PFSK-1 (cell line): Measurements from ENCODE around the gene TRAF3IP3.

Experiments used
- SIN3A ChIP-seq: IDR thresholded peaks from 2 replicates; pipeline ENCODE4 v1.6.1; 2012; ENCODE audit warnings: mild to moderate bottlenecking, low read length, moderate library complexity, borderline replicate concordance; ENCODE audit not compliant: insufficient read depth
- TF ChIP-seq, protein P1 (sequence below), 2 experiments: IDR thresholded peaks; 2 replicates each; pipeline versions ENCODE4 v1.6.1 to v1.8.0; 2011 to 2012; ENCODE audit warnings: low read depth in 2 of 2, low read length in 2 of 2, control low read depth in 1 of 2, inconsistent platforms in 1 of 2, mild to moderate bottlenecking in 1 of 2, moderate library complexity in 1 of 2; ENCODE audit not compliant: insufficient read depth in 1 of 2

- no peak for TF ChIP-seq SIN3A
- TF ChIP-seq, protein P1, sequence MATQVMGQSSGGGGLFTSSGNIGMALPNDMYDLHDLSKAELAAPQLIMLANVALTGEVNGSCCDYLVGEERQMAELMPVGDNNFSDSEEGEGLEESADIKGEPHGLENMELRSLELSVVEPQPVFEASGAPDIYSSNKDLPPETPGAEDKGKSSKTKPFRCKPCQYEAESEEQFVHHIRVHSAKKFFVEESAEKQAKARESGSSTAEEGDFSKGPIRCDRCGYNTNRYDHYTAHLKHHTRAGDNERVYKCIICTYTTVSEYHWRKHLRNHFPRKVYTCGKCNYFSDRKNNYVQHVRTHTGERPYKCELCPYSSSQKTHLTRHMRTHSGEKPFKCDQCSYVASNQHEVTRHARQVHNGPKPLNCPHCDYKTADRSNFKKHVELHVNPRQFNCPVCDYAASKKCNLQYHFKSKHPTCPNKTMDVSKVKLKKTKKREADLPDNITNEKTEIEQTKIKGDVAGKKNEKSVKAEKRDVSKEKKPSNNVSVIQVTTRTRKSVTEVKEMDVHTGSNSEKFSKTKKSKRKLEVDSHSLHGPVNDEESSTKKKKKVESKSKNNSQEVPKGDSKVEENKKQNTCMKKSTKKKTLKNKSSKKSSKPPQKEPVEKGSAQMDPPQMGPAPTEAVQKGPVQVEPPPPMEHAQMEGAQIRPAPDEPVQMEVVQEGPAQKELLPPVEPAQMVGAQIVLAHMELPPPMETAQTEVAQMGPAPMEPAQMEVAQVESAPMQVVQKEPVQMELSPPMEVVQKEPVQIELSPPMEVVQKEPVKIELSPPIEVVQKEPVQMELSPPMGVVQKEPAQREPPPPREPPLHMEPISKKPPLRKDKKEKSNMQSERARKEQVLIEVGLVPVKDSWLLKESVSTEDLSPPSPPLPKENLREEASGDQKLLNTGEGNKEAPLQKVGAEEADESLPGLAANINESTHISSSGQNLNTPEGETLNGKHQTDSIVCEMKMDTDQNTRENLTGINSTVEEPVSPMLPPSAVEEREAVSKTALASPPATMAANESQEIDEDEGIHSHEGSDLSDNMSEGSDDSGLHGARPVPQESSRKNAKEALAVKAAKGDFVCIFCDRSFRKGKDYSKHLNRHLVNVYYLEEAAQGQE (IDR thresholded peaks at IDR 0.05; ENCODE audit: insufficient read depth in 1 of 2, low read depth in 2 of 2, low read length in 2 of 2): no peak
These were observed 36.1 kb downstream of the TRAF3IP3 start for GRCh38 chr1:209791920-209792319.
